HUDEP-2 (cell line): ENCODE results near the gene ARHGAP42.

Experiments used
- DNase-seq, 76 experiments: peaks; one replicate each; lab custom pipeline; 2025; ENCODE audit not compliant: unreplicated experiment in 76 of 76; lab: John Stamatoyannopoulos, UW

Gene ARHGAP42

DNA sequence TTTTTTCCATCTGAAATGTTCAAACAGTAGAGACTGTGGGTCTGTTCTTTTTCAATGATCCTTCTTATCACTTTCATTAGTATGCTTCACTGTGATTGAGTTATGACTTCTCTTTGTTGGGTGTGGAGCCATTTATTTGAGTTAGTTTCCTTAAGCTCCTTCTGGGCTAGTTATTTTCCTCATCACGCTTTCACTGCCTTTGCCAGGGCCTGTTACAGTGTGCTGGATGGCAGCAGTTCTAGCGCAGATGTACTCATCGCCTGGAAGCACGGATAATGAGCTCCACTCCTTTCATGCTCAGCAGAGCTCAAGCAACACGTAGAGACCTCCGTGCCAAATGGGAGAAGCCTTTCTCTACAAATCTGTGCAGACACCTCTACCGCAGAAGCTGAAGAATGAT is 7.0 kb upstream of the ARHGAP42 start:
- no peak for DNase-seq

DNA sequence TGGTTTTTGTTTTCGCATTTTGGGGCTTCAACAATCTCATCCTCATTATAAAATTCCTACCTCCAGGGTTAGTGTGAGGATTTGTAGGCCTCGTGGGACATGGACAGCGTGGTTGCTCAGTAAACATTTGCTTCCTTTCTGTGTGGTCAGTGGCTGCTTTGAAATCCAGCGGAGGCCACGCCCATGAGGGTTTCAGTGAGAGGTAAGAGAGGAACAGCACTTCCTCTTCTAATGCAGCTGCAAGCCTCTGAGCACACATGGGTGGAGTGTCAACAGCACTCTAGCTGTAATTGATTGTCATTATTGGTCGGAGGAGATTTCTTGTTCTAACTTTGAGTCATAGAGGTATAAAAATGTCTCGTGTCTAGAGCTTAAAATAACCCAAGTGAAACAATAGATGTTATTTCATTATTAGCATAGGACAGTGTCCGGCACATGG is 6.0 kb upstream of the ARHGAP42 start:
- DNase-seq = peak in 35 of 76 experiments; percentile 0 to 77 (median 23)

DNA sequence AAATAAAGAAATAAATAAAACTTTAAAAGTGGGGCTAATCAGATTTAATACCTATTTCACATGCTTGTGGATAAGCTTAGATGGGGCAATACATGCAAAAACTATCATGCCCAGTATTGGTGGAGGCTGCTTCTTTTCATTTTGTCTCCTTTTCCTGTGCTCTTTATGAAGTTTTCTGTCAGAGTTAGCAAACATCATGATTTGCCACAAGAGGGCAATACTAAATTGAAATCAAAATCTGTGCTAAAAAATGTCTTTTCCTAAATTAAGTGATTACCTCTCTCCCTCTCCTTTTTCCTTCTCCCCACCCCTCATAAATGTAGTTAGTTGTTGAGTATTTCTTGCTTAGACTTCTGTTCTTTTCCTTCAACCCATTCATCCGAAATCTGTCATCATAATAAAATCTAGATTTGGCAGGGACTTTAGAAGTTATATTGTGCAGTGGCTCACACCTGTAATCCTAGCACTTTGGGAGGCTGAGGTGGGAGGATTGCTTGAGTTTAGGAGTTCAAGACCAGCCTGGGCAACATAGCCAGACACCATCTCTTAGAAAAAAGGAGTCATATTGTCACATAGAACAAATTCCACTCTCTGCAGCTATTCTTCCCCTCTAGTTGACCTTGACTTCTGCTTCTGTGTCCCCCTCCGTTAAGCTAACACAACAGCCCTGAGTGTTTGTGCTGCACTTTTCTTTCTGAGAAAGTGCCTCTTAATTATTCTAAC is 4.7 kb upstream of the ARHGAP42 start:
- peak in 7 of 76 experiments; percentile 2 to 13 (median 2) for DNase-seq

DNA sequence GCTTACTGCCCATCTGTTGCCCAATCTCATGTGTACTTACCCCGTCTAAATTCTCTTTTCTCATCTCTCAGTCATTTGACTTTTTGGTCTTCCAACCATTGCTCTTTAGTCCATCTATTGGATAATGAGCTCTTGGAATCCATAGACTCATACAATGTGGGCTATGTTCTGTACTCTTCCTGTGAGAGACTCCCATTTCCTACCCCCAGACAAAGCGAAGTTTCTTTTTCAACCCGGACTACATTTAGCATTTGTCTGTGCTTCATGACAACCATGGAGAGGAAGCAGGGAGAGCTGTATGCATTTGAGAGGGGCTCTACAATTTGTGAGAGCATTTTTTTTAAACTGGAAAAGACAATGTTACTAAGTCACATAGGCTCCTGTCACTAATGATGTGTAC is 4.0 kb upstream of the ARHGAP42 start:
- DNase-seq = no peak

DNA sequence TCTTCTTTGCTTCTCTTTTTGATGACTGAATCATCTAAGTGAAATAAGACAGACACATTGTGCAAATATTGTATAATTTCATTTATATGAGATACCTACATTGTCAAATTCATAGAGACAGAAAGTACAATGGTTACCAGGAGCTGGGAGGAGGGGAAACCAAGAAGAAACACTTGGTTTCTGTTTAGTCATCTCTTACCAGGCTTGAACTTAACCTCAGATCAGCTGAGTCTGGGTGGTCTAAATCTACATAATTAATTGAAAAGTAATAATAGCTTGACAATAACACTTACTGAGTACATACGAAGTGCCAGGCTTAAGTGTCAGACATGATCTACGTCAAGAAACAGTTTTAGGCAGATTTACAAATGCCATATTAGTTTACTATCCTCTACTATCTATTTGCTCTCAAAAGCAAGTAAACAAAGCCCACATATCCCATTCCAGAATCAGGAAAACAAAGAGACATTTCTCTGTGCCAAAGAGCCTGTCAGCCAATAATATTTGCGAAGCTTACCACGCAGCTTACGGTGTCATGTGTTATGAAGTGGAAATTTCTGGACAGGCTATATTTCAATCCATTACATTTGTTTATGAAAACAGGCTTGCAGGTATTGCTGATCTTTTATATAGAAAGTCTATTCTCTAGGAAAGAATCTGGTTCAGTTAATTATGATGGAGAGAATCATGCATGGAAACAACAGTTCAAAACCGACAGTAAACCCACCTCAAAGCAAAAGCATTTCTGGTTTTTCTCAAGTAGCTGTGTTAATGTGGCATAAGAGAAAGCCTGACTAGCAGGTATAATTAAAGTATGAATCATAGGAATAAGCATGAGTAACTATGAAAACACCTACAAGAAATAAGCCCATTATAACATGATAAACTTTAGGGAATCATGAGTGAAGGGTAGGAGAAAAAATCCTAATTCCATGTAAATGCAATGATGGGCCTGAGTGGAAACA is 2.7 kb upstream of the ARHGAP42 start:
- DNase-seq = no peak

DNA sequence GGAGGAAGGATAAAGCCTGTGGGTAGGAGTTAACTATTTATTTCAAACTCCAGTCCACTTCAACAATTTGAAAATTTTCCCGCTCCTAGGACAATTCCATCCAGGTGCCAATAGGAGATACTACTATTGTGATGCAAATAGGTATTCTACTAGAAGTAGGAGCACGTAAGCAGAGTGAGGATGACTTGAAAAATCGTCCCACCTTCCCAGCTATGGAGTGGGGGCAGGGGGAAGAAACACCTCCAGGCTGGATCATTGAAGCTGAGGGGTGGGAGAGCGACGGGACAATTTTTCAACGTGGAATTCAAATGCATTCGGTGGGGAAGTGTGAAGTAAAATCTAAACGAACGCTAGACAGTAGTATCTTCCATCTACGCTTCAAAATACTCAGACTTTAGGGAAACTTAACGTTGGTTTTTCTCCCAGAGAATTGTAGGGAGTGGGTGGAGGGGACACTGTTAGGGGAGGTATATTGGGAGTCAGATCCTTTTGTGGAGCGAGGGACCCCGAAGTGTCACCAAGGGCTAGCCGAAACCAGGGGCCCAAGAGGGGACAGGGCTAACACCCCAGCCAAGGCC is 523 bp upstream of the ARHGAP42 start:
- no peak for DNase-seq

DNA sequence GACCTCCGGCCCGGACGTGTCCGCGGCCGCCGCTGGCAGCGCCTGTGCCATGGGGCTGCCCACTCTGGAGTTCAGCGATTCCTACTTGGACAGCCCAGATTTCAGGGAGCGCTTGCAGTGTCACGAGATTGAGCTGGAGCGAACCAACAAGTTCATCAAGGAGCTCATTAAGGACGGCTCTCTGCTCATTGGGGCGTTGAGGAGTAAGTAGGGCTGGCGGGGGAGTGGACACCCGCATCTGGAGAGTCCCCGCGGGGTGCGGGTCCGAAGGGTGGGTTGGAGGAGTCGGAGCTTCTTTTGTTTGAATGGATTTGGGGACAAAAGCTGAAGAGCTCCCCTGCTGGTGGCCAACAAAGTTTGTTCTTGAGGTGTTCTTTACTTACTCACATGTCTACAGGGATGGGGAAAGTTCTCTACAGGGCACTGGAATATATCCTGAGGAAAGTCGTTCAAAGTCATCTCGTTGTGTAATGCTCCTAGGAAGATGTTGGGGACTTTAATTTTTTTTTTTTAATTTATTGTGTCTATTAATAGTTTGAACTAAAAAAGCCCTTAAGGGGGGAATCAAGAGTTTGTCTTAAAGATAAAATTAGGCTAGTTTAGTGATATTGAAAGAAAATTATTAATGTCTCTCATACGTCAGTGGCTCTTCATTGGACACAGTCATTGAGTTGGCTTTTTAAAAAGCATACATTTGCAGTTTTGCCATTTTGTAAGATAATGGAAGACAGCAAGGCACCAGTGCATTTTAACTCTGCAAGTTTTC is 725 bp downstream of the ARHGAP42 start:
- peak in 33 of 76 experiments; percentile 1 to 56 (median 11) for DNase-seq

DNA sequence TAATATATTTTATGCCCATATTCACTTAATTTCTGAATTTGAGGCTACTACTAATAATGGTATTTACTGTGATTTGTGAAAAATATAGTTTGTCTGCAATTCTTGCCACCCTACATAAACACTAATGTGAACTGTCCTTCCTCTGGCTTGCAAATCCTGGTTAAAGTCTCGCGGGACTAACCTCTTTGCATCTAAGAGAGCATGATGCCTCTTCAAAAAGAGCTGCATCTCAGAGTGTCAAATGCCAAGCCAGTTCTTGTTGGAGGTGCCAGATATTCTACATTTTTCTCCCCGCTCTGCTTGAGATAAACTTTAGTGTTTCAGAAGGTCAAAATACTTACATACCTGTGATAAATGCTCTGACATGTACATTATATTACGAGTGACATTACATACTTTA is 2.1 kb downstream of the ARHGAP42 start:
- no peak for DNase-seq

DNA sequence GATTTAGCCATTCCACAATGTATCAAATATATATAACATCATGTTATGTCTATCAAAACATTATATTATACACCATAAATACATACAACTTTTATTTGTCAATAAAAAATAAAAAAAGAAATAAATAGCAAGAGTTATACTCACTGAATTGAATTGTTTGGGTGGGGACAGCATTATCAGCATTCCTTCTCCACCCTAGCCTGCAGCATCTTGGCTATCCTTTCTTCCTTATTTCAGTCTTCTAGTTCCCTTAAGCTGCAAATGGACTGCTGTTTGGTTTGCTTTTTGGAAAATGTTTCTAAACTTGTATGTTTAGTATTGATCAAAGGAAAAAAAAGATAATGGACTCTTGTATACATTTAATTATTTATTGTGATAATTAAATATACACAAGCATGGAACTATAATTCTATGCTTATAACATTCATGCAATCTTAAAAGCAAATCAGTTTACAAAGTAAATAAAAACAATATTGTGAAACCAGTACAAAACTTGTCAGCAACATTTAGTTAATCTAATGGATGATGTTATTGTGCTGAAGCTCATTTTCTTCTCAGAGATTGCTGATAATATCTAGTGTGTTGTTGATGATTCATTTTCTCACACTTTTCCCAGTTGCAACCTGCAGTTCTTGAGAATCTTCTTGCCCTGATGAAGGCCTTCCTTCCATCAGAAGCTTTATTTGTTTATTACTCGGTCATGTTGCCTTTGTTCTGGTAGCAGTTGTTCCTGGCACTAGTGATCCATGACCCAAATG is 5.0 kb downstream of the ARHGAP42 start:
- DNase-seq = no peak

DNA sequence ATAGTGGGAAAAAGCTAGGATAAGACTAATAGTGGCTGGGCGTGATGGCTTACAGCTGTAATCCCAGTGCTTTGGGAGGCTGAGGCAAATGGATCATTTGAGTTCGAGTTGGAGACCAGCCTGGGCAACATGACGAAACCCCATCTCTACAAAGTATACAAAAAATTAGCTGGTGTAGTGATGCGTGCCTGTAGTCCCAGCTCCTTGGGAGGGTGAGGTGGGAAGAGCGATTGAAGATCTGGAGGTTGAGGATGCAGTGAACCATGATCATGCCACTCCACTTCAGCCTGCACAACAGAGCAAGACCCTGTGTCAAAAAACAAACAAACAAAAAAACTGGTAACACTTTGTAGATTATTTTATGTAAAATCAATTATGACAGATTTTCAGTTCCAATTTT is 8.8 kb downstream of the ARHGAP42 start:
- no peak for DNase-seq

DNA sequence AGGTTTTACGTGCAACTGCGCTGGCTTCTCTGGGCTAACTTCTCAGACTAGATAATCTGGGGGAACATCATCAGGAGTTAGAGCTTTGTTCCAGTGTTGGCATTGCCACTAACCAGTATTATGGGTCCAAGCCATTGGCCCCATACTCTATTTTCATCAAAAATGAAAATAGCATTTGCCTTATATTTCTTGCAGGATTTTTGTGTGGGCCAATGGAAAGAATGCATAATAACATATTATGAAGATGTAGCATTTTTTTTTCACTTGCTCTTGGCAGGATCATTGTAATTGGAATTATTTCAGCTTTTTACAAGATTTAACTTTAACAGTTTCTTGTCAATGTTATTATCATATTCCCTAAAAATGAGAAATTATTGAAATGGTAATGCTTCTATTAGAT is 16.1 kb downstream of the ARHGAP42 start:
- no peak for DNase-seq

DNA sequence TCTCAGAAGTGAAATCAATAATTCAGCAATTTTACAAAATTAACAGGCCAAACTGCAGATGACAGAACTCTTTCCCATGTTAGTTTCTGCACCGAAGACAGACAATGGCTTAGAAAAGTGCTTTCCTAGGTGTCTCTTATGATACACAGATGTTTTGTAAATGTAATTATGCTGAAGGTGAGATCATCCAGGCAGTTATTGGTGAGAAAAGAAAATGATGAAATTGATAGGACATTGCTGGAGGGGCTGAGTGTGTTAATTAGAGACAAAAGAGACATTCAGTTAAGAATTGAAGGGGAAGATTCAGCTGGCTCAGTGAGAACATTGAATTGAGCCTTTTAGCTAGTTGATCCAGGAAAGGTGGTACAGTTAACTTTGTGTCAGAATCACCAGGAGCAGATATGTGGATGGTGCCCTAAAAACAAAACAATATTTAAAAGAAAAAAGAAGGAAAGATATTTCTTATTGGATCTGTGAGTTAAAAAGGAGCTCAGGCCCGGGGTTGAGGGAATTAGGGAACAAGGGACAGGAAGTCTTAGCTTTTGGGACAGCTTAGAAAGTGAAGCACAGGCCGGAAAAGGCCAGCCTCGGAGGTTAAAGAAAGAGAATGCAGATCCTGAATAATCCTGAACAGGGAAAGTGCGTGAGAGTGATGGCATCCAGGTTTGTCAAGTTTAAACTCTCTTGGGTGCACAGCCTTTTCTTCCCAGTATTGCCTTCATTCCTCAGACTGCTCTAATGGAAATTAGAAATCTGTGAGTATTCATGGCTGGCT is 16.9 kb downstream of the ARHGAP42 start:
- DNase-seq = no peak

DNA sequence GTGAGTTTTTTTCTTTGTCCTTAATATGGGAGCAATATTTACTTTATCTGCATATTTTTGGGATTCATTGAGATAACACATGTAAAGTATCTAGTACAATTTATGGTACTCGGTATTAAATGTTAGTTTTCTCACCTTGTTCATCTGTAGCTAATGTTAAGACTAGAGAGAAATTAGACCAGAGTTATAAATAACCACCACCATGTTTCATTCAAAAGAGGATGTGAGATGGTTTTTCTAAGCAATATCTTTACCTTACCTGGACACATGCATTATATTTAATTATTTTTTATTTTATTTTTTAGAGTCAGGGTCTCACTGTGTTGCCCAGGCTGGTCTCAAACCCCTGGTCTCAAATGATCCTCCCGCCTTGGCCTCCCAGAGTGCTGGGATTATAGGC is 18.4 kb downstream of the ARHGAP42 start:
- DNase-seq = no peak

DNA sequence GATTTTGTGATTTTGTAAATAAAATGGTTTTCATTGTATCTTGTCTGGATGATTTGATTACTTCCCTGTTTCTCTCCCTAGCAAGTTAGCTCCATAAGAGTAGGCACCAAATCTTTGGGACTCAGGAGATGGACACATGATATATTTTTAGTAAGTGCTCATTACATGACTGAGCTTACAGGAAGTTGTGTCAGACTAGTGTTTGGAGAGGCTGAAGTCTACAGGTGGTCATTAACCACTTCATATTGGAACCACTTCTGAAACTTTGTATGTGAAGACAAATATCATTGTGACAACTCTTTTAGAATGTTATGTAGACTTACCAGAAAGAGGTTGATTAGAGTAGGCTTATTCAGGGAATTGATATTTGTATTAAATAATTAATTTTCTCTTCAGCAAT is 19.1 kb downstream of the ARHGAP42 start:
- DNase-seq = no peak

DNA sequence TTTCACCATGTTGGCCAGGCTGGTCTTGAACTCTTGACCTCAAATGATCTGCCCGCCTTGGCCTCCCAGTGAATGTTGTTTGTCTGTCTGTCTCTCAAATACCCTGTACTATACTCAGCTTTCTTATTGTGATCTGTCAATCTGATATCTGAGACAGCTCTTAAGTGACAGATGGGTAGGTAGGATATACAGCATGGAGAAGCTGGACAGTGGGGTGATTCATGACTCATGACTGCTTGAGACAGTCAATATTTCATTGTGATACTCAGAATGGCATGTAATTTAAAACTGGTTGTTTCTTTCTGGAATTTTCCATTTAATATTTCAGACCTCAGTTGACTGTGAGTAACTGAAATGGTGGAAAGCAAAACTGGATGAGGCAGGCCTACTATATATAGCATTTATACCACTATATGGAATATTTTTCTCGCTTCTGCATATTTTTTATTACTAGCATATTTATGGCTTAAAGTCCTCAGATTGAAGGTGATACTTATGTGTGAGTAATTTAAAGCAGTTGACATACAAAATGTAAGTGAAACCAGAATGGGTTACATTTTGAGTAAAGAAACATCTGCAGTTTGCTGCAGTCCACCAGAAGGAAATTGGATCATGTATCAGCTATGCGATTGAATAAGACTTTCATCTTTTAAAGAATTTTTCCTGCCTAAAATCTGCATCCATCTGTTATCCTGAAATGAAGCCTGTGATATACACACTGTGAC is 22.3 kb downstream of the ARHGAP42 start:
- peak in 1 of 76 experiments; percentile 12 for DNase-seq

DNA sequence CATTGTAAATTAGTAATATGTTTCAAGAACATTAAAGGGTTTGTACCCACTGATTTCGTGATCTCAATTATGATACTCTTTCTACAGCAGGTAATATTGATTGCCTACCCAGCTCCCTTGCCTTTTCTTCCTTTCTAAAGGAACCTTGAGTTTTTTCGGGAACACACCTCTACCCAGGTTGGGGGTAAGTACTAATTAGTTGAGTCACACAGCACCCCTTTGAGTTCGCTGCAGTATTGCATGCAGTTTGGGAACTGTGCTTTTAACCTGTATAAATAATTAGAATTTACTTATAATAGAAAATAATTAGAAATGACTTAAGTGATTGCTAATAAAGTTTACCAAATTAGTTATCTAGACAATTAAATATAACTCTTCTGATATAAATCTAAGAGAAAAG is 24.9 kb downstream of the ARHGAP42 start:
- no peak for DNase-seq

DNA sequence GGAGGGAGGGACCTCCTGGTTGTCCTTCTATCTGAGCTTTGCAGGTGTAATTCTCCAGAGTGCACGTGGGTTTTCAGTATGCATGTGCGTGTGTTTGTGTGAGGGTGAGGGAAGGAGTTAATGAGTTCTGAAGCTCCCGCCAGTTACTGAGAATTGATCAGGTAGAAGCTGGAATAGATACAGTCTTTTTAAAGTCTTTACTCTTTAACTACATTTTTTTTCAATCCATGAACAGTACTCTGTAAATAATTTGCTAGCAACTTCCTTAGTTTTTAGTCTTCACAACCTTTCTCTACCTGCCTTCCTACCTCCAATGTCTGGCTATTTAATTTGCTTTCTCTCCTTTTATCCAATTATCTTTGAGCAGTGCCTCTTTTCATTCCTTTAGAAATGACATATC is 25.5 kb downstream of the ARHGAP42 start:
- no peak for DNase-seq

DNA sequence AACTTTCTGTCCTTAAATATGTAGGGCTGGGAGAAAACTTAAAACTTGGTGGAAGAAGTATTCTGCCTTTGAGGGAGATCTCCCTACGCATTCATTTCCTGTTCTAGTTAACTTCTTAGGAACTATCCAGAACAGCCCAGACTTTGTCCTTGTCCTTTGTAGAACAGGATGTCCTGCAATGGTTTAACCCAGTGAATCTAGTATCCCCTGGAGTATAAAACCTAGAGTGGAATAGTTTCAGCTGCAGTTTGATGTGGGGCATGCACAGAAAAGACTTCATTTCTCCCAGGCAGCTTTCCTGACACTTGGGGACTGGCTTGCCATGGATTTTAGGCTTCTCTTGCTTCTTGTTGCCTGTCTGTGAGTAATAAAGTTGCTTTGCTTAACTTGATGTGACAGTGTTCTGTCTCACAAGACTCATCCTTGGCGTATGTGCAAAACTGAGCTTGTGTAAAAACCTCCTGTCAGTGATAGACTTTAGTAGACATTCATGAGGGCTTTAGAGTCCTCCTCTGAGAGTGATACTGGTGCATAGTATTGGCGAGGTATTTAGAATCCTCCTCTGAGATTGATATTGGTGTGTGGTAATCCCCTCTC is 28.2 kb downstream of the ARHGAP42 start:
- no peak for DNase-seq
